ENCODE measurements around the gene CDYL. TPM values are rescaled to one million over a fixed set of nuclear protein-coding genes. Genes with fewer than 3 reads are reported as not detected.
"Not testable (repeated sequence)": the region's sequence is repeated elsewhere in the genome, so short reads cannot be mapped to it uniquely, and the experiment has no call there.

The CDYL gene
- total RNA-seq, 1 donor from 2014 or later = 74.1 TPM

DNA sequence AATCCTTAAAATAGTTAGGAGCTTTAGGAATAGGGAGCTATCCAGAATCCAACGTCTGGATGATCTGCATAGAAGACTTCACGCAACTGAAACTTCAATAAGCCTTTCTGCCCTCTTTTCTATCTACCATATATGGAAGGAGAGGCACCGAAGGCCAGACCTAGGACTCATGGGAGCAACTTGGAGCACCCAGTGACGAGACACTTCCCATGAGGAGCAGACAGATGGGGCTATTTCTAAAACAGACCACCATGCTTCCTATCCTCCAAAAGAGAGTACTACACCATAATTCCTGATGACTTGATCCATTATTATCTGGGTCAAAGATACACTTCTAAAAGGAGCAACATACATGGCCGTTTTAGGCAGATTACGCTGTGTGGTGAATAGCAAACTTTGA lies 221.7 kb downstream of the CDYL start:
- Mint-ChIP-seq H3K4me1 (ENCODE audit: unreplicated experiment) (no peaks in the 10 kb centered on the region), H3K9me3 (no peaks in the 10 kb centered on the region), H3K27me3 (no peaks in the 10 kb centered on the region), H3K4me3 (no peak overlapping the region), H3K27ac (no peak overlapping the region), H3K36me3 (peaks cover 19% of the 10 kb centered on the region)
- TF ChIP-seq, protein P1, sequence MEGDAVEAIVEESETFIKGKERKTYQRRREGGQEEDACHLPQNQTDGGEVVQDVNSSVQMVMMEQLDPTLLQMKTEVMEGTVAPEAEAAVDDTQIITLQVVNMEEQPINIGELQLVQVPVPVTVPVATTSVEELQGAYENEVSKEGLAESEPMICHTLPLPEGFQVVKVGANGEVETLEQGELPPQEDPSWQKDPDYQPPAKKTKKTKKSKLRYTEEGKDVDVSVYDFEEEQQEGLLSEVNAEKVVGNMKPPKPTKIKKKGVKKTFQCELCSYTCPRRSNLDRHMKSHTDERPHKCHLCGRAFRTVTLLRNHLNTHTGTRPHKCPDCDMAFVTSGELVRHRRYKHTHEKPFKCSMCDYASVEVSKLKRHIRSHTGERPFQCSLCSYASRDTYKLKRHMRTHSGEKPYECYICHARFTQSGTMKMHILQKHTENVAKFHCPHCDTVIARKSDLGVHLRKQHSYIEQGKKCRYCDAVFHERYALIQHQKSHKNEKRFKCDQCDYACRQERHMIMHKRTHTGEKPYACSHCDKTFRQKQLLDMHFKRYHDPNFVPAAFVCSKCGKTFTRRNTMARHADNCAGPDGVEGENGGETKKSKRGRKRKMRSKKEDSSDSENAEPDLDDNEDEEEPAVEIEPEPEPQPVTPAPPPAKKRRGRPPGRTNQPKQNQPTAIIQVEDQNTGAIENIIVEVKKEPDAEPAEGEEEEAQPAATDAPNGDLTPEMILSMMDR (conservative IDR thresholded peaks at IDR 0.05) = no peak
- no peak for DNase-seq (ENCODE audit: extremely low spot score, unreplicated experiment)

DNA sequence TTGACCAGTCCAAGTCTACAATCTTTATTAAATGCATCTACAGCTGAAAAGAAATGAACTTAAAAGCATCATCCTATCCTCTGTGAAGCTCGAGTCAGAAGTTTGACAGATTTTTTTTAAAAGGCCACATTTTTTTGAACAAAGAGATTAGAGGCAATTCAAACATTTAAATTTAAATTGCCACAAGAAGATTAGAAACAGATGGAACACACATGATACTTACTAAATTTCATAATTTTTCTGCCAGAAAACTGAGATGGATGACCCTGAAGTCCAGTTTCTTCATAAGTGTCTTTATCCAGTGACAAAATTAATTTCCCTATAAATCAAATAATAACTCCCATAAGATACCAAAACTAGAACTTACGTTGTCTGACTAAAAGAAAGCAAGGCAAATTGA lies 223.4 kb downstream of the CDYL start:
- Mint-ChIP-seq H3K27ac (no peak overlapping the region), H3K4me3 (no peak overlapping the region), H3K36me3 (peaks cover 19% of the 10 kb centered on the region), H3K4me1 (ENCODE audit: unreplicated experiment) (peaks cover 2% of the 10 kb centered on the region), H3K27me3 (no peaks in the 10 kb centered on the region), H3K9me3 (no peaks in the 10 kb centered on the region)
- DNase-seq (ENCODE audit: extremely low spot score, unreplicated experiment) = no peak
- TF ChIP-seq, protein P1 (conservative IDR thresholded peaks at IDR 0.05) = no peak

DNA sequence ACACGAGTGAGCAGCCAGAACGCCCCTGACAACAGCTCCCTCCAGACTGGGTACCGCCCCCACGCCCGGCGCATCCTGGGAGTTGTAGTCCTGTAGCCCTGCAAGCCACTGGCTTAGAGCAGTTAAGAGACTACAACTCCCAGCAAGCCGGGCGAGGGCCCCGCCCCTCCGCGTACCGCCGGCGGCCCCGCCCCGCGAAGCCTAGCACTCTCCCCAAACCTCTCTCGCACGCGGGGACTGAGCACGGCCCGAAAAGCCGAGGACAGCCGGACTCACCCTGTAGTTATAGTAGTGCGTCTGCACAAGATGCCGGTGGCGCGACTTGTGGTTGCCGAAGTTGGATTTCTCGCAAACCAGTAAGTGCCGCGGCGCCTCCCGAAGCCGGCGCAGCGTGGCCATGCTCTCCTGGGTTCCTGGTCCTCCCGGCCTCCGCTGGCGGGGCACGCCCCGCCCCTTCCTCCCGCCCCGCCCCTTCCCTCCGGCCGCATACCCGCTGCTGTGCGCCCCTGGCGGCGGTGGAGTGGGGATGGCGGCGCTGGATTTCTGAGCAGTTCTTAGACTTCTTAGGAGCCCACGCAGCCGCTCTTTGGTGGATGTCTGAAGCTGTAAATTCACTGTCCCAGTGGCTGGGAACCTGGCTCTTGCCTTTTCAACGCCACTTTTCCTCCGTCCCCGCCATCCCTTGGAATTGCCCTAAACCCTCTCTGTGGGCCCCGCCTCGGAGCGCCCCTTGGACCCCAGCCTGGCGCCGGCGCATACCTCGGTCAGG lies 227.6 kb downstream of the CDYL start, which contains the start of gene RPP40:
RPP40 (minus strand) TSS at position 434 of the 769 bp plus-strand sequence; CDS start at position 399, 35 bp downstream.
- Mint-ChIP-seq H3K36me3 (peaks cover 12% of the 10 kb centered on the region), H3K4me1 (ENCODE audit: unreplicated experiment) (peaks cover 5% of the 10 kb centered on the region), H3K9me3 (no peaks in the 10 kb centered on the region), H3K4me3 (peak within 1 kb of the TSS; percentile 97), H3K27me3 (no peaks in the 10 kb centered on the region), H3K27ac (peak within 1 kb of the TSS; percentile 91)
- DNase-seq (ENCODE audit: extremely low spot score, unreplicated experiment) = peak; percentile 97
- TF ChIP-seq, protein P1 (conservative IDR thresholded peaks at IDR 0.05) = peak; percentile 93

DNA sequence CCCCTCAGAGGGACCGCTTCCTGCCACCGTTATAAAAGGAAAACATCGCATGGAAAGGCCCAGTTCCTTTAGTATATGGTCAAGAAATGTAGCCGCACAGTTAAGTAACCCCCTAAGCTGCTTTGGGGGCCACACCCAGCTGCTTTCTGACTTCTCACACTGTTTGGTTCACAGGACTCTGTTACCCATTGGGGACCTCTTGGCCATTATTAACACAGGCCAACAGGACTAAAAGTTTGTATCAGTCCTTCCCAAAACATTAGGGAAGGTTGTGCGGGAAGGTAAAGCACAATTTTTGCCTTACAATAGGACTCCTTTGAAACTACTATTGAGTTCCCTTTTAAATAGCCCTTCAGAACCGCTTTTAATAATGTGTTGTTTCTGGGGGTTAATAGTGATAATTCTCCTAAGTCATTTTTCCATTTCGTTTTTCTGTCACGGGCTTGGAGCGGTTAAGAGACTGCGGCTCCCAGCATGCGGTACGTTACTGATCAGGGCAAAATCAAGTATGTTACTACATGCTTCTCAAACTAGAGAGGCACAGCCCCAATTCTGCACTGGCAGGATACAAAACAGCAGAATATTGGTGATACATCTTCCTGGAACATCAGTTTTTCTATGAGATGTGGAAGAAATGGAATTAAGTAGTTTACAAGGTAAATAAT lies 228.3 kb downstream of the CDYL start:
- H3K4me3 Mint-ChIP-seq = peak overlapping the region; percentile 97
- DNase-seq (ENCODE audit: extremely low spot score, unreplicated experiment) = no peak
- no peaks in the 10 kb centered on the region for H3K9me3 Mint-ChIP-seq
- H3K27ac Mint-ChIP-seq = peak overlapping the region; percentile 91
- peaks cover 5% of the 10 kb centered on the region for H3K4me1 Mint-ChIP-seq (ENCODE audit: unreplicated experiment)
- no peaks in the 10 kb centered on the region for H3K27me3 Mint-ChIP-seq
- TF ChIP-seq, protein P1 (conservative IDR thresholded peaks at IDR 0.05) = no peak
- H3K36me3 Mint-ChIP-seq = peaks cover 12% of the 10 kb centered on the region

DNA sequence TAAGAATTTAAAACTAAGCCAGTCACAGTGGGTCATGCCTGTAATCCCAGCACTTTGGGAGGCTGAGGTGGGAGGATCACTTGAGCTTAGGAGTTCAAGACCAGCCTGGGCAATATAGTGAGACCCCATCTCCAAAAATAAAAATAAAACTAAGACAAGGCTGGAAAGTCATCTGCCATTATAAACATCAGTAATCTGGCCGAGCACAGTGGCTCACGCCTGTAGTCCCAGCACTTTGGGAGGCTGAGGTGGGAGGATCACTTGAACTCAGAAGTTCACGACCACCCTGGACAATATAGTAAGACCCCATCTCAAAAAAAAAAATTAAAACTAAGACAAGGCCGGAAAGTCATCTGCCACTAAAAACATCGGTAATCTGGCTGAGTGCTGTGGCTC lies 228.8 kb downstream of the CDYL start:
- not testable (repeated sequence) for H3K27me3 Mint-ChIP-seq; H3K4me1 Mint-ChIP-seq (ENCODE audit: unreplicated experiment); H3K9me3 Mint-ChIP-seq; H3K4me3 Mint-ChIP-seq; DNase-seq (ENCODE audit: extremely low spot score, unreplicated experiment); H3K27ac Mint-ChIP-seq
- peaks cover 12% of the 10 kb centered on the region for H3K36me3 Mint-ChIP-seq

Other genes with a start within 250 kb of the CDYL start
- 5.6 and 9.2 TPM in 2 replicates for gene RPP40, start 227.6 kb downstream of the CDYL start, total RNA-seq (ENCODE audit: low replicate concordance)

Measured in type B pancreatic cell (in vitro differentiated cells).